ENCODE measurements around the gene SLC35F1. TPM values are rescaled to one million over a fixed set of nuclear protein-coding genes. Genes with fewer than 3 reads are reported as not detected.

SLC35F1 gene
- polyA plus RNA-seq, 1 donor (not counting 4 experiments of a cell fraction or from before 2014, with no cell fraction given), result not detected

- Histone ChIP-seq H3K4me1 (ENCODE audit: control insufficient read depth, extremely low read depth, insufficient read depth, low read length) (no peaks in the 10 kb centered on the region), H3K79me2 (ENCODE audit: control insufficient read depth, insufficient read depth, low read length) (no peaks in the 10 kb centered on the region), H3K36me3 (ENCODE audit: control insufficient read depth in 2 of 2, extremely low read depth in 1 of 2, insufficient read depth in 2 of 2, low read length in 2 of 2) (no peaks in the 10 kb centered on the region), H3K4me3 (ENCODE audit: control insufficient read depth in 2 of 3, extremely low read depth in 1 of 3, insufficient read depth in 2 of 3, low read depth in 1 of 3, low read length in 3 of 3) (no peak overlapping the region), H3K4me2 (ENCODE audit: control insufficient read depth, extremely low read depth, insufficient read depth, low read depth, low read length) (no peak overlapping the region), H3K9ac (ENCODE audit: control insufficient read depth, extremely low read depth, insufficient read depth, low read length) (no peak overlapping the region), H3K9me1 (ENCODE audit: control insufficient read depth, extremely low read depth, insufficient read depth, low read length) (no peaks in the 10 kb centered on the region), H4K20me1 (ENCODE audit: control insufficient read depth, extremely low read depth, insufficient read depth, low read length) (no peaks in the 10 kb centered on the region), H3K9me3 (ENCODE audit: control insufficient read depth, low read depth, low read length) (no peaks in the 10 kb centered on the region), H3K27ac (ENCODE audit: control insufficient read depth, insufficient read depth, low read length) (no peak overlapping the region), H3K27me3 (ENCODE audit: control insufficient read depth, extremely low read depth, insufficient read depth, low read length) (no peaks in the 10 kb centered on the region), H2AFZ (ENCODE audit: control insufficient read depth, low read length) (no peak overlapping the region)
- DNase-seq (ENCODE audit: low read depth, low spot score) (no peak), FAIRE-seq (no peak)
- dilution Hi-C loops (cut with MboI; ENCODE audit: extremely low pct_ligation_motif_present, low sequenced_read_pairs), result no loop called here
- no peak for TF ChIP-seq EZH2 (IDR thresholded peaks at IDR 0.05; ENCODE audit: low read length)
- TF ChIP-seq, protein P1, sequence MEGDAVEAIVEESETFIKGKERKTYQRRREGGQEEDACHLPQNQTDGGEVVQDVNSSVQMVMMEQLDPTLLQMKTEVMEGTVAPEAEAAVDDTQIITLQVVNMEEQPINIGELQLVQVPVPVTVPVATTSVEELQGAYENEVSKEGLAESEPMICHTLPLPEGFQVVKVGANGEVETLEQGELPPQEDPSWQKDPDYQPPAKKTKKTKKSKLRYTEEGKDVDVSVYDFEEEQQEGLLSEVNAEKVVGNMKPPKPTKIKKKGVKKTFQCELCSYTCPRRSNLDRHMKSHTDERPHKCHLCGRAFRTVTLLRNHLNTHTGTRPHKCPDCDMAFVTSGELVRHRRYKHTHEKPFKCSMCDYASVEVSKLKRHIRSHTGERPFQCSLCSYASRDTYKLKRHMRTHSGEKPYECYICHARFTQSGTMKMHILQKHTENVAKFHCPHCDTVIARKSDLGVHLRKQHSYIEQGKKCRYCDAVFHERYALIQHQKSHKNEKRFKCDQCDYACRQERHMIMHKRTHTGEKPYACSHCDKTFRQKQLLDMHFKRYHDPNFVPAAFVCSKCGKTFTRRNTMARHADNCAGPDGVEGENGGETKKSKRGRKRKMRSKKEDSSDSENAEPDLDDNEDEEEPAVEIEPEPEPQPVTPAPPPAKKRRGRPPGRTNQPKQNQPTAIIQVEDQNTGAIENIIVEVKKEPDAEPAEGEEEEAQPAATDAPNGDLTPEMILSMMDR (optimal IDR thresholded peaks at IDR 0.05 in 1 of 3, IDR thresholded peaks at IDR 0.05 in 1 of 3, conservative IDR thresholded peaks at IDR 0.05 in 1 of 3; ENCODE audit: extremely low read depth in 1 of 3, insufficient read depth in 2 of 3, low read length in 3 of 3), result no peak
Observed at GRCh38 chr6:118200160-118200559, 293.1 kb downstream of the SLC35F1 start.

GRCh38 chr6:118202517-118202916, 295.5 kb downstream of the SLC35F1 start:
- no peak overlapping the region for H3K27ac ChIP-seq (ENCODE audit: control insufficient read depth, insufficient read depth, low read length)
- dilution Hi-C loops (cut with MboI; ENCODE audit: extremely low pct_ligation_motif_present, low sequenced_read_pairs), result no loop called here
- DNase-seq (ENCODE audit: low read depth, low spot score) (no peak), FAIRE-seq (no peak)
- H3K9ac ChIP-seq (ENCODE audit: control insufficient read depth, extremely low read depth, insufficient read depth, low read length), result no peak overlapping the region
- H3K4me3 ChIP-seq (ENCODE audit: control insufficient read depth in 2 of 3, extremely low read depth in 1 of 3, insufficient read depth in 2 of 3, low read depth in 1 of 3, low read length in 3 of 3), result no peak overlapping the region
- no peak for TF ChIP-seq EZH2 (IDR thresholded peaks at IDR 0.05; ENCODE audit: low read length)
- no peak overlapping the region for H3K4me2 ChIP-seq (ENCODE audit: control insufficient read depth, extremely low read depth, insufficient read depth, low read depth, low read length)
- no peak overlapping the region for H2AFZ ChIP-seq (ENCODE audit: control insufficient read depth, low read length)
- H3K9me1 ChIP-seq (ENCODE audit: control insufficient read depth, extremely low read depth, insufficient read depth, low read length), result no peaks in the 10 kb centered on the region
- H4K20me1 ChIP-seq (ENCODE audit: control insufficient read depth, extremely low read depth, insufficient read depth, low read length), result no peaks in the 10 kb centered on the region
- H3K27me3 ChIP-seq (ENCODE audit: control insufficient read depth, extremely low read depth, insufficient read depth, low read length), result no peaks in the 10 kb centered on the region
- no peaks in the 10 kb centered on the region for H3K79me2 ChIP-seq (ENCODE audit: control insufficient read depth, insufficient read depth, low read length)
- H3K9me3 ChIP-seq (ENCODE audit: control insufficient read depth, low read depth, low read length), result no peaks in the 10 kb centered on the region
- no peaks in the 10 kb centered on the region for H3K36me3 ChIP-seq (ENCODE audit: control insufficient read depth in 2 of 2, extremely low read depth in 1 of 2, insufficient read depth in 2 of 2, low read length in 2 of 2)
- H3K4me1 ChIP-seq (ENCODE audit: control insufficient read depth, extremely low read depth, insufficient read depth, low read length), result no peaks in the 10 kb centered on the region

DNA sequence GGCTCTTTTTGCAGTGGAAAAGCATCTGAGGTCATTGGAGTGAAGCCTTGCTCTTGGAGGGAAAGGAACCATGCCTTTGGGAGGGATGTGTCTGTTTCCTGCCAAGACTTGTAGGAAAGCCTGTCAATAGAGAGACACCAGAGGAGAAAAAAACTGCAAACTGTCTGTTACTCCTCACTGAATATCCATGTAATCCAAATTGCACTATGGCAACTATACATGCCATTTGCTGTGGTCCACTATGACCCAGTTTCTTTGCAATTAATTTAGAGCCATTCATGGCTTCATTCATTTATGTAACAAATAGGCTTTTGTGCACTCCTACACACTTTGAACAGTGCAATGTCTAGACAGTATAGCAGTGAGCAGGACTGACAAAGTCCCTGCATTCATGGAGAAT, 296.5 kb downstream of the SLC35F1 start:
- Histone ChIP-seq H2AFZ (ENCODE audit: control insufficient read depth, low read length) (no peak overlapping the region), H3K27me3 (ENCODE audit: control insufficient read depth, extremely low read depth, insufficient read depth, low read length) (no peaks in the 10 kb centered on the region), H3K79me2 (ENCODE audit: control insufficient read depth, insufficient read depth, low read length) (no peaks in the 10 kb centered on the region), H3K4me3 (ENCODE audit: control insufficient read depth in 2 of 3, extremely low read depth in 1 of 3, insufficient read depth in 2 of 3, low read depth in 1 of 3, low read length in 3 of 3) (no peak overlapping the region), H3K9ac (ENCODE audit: control insufficient read depth, extremely low read depth, insufficient read depth, low read length) (no peak overlapping the region), H3K9me1 (ENCODE audit: control insufficient read depth, extremely low read depth, insufficient read depth, low read length) (no peaks in the 10 kb centered on the region), H3K27ac (ENCODE audit: control insufficient read depth, insufficient read depth, low read length) (no peak overlapping the region), H3K4me1 (ENCODE audit: control insufficient read depth, extremely low read depth, insufficient read depth, low read length) (no peaks in the 10 kb centered on the region), H3K9me3 (ENCODE audit: control insufficient read depth, low read depth, low read length) (no peaks in the 10 kb centered on the region), H3K36me3 (ENCODE audit: control insufficient read depth in 2 of 2, extremely low read depth in 1 of 2, insufficient read depth in 2 of 2, low read length in 2 of 2) (no peaks in the 10 kb centered on the region), H4K20me1 (ENCODE audit: control insufficient read depth, extremely low read depth, insufficient read depth, low read length) (no peaks in the 10 kb centered on the region), H3K4me2 (ENCODE audit: control insufficient read depth, extremely low read depth, insufficient read depth, low read depth, low read length) (no peak overlapping the region)
- FAIRE-seq (no peak), DNase-seq (ENCODE audit: low read depth, low spot score) (no peak)
- TF ChIP-seq, protein P1 (optimal IDR thresholded peaks at IDR 0.05 in 1 of 3, IDR thresholded peaks at IDR 0.05 in 1 of 3, conservative IDR thresholded peaks at IDR 0.05 in 1 of 3; ENCODE audit: extremely low read depth in 1 of 3, insufficient read depth in 2 of 3, low read length in 3 of 3), result no peak
- dilution Hi-C loops (cut with MboI; ENCODE audit: extremely low pct_ligation_motif_present, low sequenced_read_pairs), result no loop called here
